Measurements from ENCODE around the gene RAP1GAP. TPM values are rescaled to one million over a fixed set of nuclear protein-coding genes. Genes with fewer than 3 reads are reported as not detected.

RAP1GAP gene
- total and polyA plus RNA-seq, 4 donors, result 5.6 to 64.7 (median 28.0) TPM

- DNase-seq (no peak), ATAC-seq (ENCODE audit: insufficient read depth, low FRiP score) (no peak)
- H3K4me3 ChIP-seq, result no peak overlapping the region
- H3K27ac ChIP-seq (ENCODE audit: low read depth in 1 of 2, low read length in 1 of 2), result no peak overlapping the region
- WGBS, 2 donors, result 94 to 97% methylated on average over 6 of the region's 6 CpGs
- TF ChIP-seq CTCF (IDR thresholded peaks at IDR 0.05; ENCODE audit: control extremely low read depth, extremely low read depth), result no peak
- peaks cover 16 to 44% (median 30%) of the 10 kb centered on the region in 4 donors for H3K36me3 ChIP-seq (ENCODE audit: control insufficient read depth in 4 of 4, insufficient read depth in 4 of 4, low read length in 4 of 4)
- peaks cover 0 to 3% (median 0%) of the 10 kb centered on the region in 5 donors for H3K4me1 ChIP-seq (ENCODE audit: control insufficient read depth in 5 of 5, insufficient read depth in 5 of 5, low read length in 5 of 5)
- H3K9me3 ChIP-seq (ENCODE audit: control insufficient read depth in 4 of 4, insufficient read depth in 3 of 4, low read length in 3 of 4), result no peaks in the 10 kb centered on the region
- H3K27me3 ChIP-seq (ENCODE audit: control insufficient read depth in 3 of 3, insufficient read depth in 3 of 3, low read length in 2 of 3), result no peaks in the 10 kb centered on the region
- H3K9ac ChIP-seq (ENCODE audit: insufficient read depth in 1 of 2, low read length in 2 of 2), result no peak overlapping the region
Measured at GRCh38 chr1:21701401-21701800, 32.2 kb upstream of the RAP1GAP start.

- 59 to 81% methylated on average over 4 of the region's 4 CpGs for WGBS, 2 donors
- Histone ChIP-seq H3K4me1 (ENCODE audit: control insufficient read depth in 5 of 5, insufficient read depth in 5 of 5, low read length in 5 of 5) (no peaks in the 10 kb centered on the region), H3K9me3 (ENCODE audit: control insufficient read depth in 4 of 4, insufficient read depth in 3 of 4, low read length in 3 of 4) (no peaks in the 10 kb centered on the region), H3K27ac (ENCODE audit: low read depth in 1 of 2, low read length in 1 of 2) (no peak overlapping the region), H3K9ac (ENCODE audit: insufficient read depth in 1 of 2, low read length in 2 of 2) (no peak overlapping the region), H3K27me3 (ENCODE audit: control insufficient read depth in 3 of 3, insufficient read depth in 3 of 3, low read length in 2 of 3) (no peaks in the 10 kb centered on the region), H3K4me3 (no peak overlapping the region), H3K36me3 (ENCODE audit: control insufficient read depth in 4 of 4, insufficient read depth in 4 of 4, low read length in 4 of 4) (peaks cover 15 to 40% (median 26%) of the 10 kb centered on the region in 4 donors)
- no peak for DNase-seq
- ATAC-seq (ENCODE audit: insufficient read depth, low FRiP score), result no peak
- TF ChIP-seq CTCF (IDR thresholded peaks at IDR 0.05; ENCODE audit: control extremely low read depth, extremely low read depth), result no peak
Measured at GRCh38 chr1:21700094-21700493, 30.9 kb upstream of the RAP1GAP start.

- no peaks in the 10 kb centered on the region for H3K9me3 ChIP-seq (ENCODE audit: control insufficient read depth in 4 of 4, insufficient read depth in 3 of 4, low read length in 3 of 4)
- no peak overlapping the region for H3K4me3 ChIP-seq
- peaks cover 18 to 40% (median 28%) of the 10 kb centered on the region in 4 donors for H3K36me3 ChIP-seq (ENCODE audit: control insufficient read depth in 4 of 4, insufficient read depth in 4 of 4, low read length in 4 of 4)
- ATAC-seq (ENCODE audit: insufficient read depth, low FRiP score), result no peak
- no peak for DNase-seq
- H3K27me3 ChIP-seq (ENCODE audit: control insufficient read depth in 3 of 3, insufficient read depth in 3 of 3, low read length in 2 of 3), result no peaks in the 10 kb centered on the region
- no peak for TF ChIP-seq CTCF (IDR thresholded peaks at IDR 0.05; ENCODE audit: control extremely low read depth, extremely low read depth)
- WGBS, 2 donors, result 93 to 96% methylated on average over 6 of the region's 6 CpGs
- no peaks in the 10 kb centered on the region for H3K4me1 ChIP-seq (ENCODE audit: control insufficient read depth in 5 of 5, insufficient read depth in 5 of 5, low read length in 5 of 5)
- H3K27ac ChIP-seq (ENCODE audit: low read depth in 1 of 2, low read length in 1 of 2), result no peak overlapping the region
- no peak overlapping the region for H3K9ac ChIP-seq (ENCODE audit: insufficient read depth in 1 of 2, low read length in 2 of 2)
Measured at GRCh38 chr1:21696931-21697330, 27.8 kb upstream of the RAP1GAP start.

- Histone ChIP-seq H3K36me3 (ENCODE audit: control insufficient read depth in 4 of 4, insufficient read depth in 4 of 4, low read length in 4 of 4) (peaks cover 16 to 42% (median 27%) of the 10 kb centered on the region in 4 donors), H3K4me1 (ENCODE audit: control insufficient read depth in 5 of 5, insufficient read depth in 5 of 5, low read length in 5 of 5) (no peaks in the 10 kb centered on the region)
- no peak for TF ChIP-seq CTCF (IDR thresholded peaks at IDR 0.05; ENCODE audit: control extremely low read depth, extremely low read depth)
Measured at GRCh38 chr1:21693732-21694131, 24.6 kb upstream of the RAP1GAP start.

More at GRCh38 chr1:21693732-21694131, 24.6 kb upstream of the RAP1GAP start:
- Histone ChIP-seq H3K9ac (ENCODE audit: insufficient read depth in 1 of 2, low read length in 2 of 2) (no peak overlapping the region), H3K27me3 (ENCODE audit: control insufficient read depth in 3 of 3, insufficient read depth in 3 of 3, low read length in 2 of 3) (no peaks in the 10 kb centered on the region), H3K27ac (ENCODE audit: low read depth in 1 of 2, low read length in 1 of 2) (no peak overlapping the region), H3K9me3 (ENCODE audit: control insufficient read depth in 4 of 4, insufficient read depth in 3 of 4, low read length in 3 of 4) (no peaks in the 10 kb centered on the region), H3K4me3 (no peak overlapping the region)
- DNase-seq (no peak), ATAC-seq (ENCODE audit: insufficient read depth, low FRiP score) (no peak)
